Ovary (tissue), 9 donors: ENCODE data around the gene TCTA. TPM values are rescaled to one million over a fixed set of nuclear protein-coding genes. Genes with fewer than 3 reads are reported as not detected.

Experiments
- DNase-seq, 5 donors: peaks; one replicate each; pipeline ENCODE4 v3.0.0-alpha.2; 2019 to 2020
- H3K27ac ChIP-seq, 2 donors: fragments of 200-600 bp; one replicate each; pipeline versions ENCODE4 v1.5.1 to v1.8.0; 2019 to 2022
- H3K27me3 ChIP-seq: fragments of 200-600 bp; one replicate; pipeline ENCODE4 v1.8.0; 2022
- H3K36me3 ChIP-seq: fragments of 200-600 bp; sonication (generic); one replicate; pipeline ENCODE4 v1.5.1; 2019
- H3K4me1 ChIP-seq: one replicate; pipeline ENCODE4 v1.8.1; 2013; ENCODE audit warnings: mild to moderate bottlenecking, moderate library complexity; ENCODE audit not compliant: insufficient read depth
- H3K4me3 ChIP-seq: fragments of 200-600 bp; sonication (generic); one replicate; pipeline ENCODE4 v1.5.1; 2017
- H3K9me3 ChIP-seq, 2 donors: fragments of 200-600 bp in 1 of 2; sonication (generic) in 1 of 2; one replicate each; pipeline versions ENCODE4 v1.5.1 to v1.8.1; 2013 to 2019; ENCODE audit warnings: mild to moderate bottlenecking in 1 of 2, moderate library complexity in 1 of 2
- CTCF ChIP-seq, 3 donors: fragments of 450-650 bp in 2 of 3; fragments of 200-600 bp in 1 of 3; IDR thresholded peaks; one replicate each; pipeline versions ENCODE4 v1.5.1 to v1.8.0; 2016 to 2022; ENCODE audit warnings: antibody characterized with exemption in 3 of 3, mild to moderate bottlenecking in 1 of 3
- EP300 ChIP-seq: sonication (generic); formaldehyde crosslinking; IDR thresholded peaks from one replicate; pipeline ENCODE4 v1.6.1; 2017; ENCODE audit warnings: antibody characterized with exemption
- POLR2A ChIP-seq: fragments of 450-650 bp; IDR thresholded peaks from one replicate; pipeline ENCODE4 v1.6.1; 2017; ENCODE audit warnings: antibody characterized with exemption, mild to moderate bottlenecking, moderate library complexity
- WGBS, 3 donors: extraction: QIAGEN DNeasy Blood & Tissue Kit in 1 of 3; methylation state at CpG; one replicate each; pipeline versions ENCODE4 v1.1.5 to v1.1.7; 2013 to 2017; 5-methylcytosine and 5-hydroxymethylcytosine counted together
- intact Hi-C, 4 donors: fragments of 100-400 bp; cut with DNase I; formaldehyde crosslinking; loops; one replicate each; pipeline versions ENCODE4 v1.11.0 to v1.15.1; 2022 to 2023
- polyA plus RNA-seq, 2 donors: library from polyadenylated mRNA; stranded (reverse); fragments of 200-250 nt in 1 of 2; fragments of 350-450 nt in 1 of 2; fragmentation: Illumina TruSeq in 1 of 2; extraction: RNeasy Lipid Tissue Mini Kit (QIAGEN cat#74804) in 1 of 2; gene quantifications; one replicate each; pipeline ENCODE4 v1.2.3, GENCODE V29; 2013 to 2014
- total RNA-seq, 7 donors: library from RNA; depleted of rRNA in 2 of 7; stranded (reverse); fragments of >200 nt in 2 of 7; fragmentation: NEBNext Ultra II Directional in 3 of 7; extraction: Animal tissue kit (Norgen Biotek cat#: 25700) in 3 of 7; gene quantifications; one replicate each; pipeline versions ENCODE4 v1.1.0 to v1.2.4, GENCODE V29; 2016 to 2023
- donor health status: DM: no; HTN: no; CAD: no; lungs with moderate emphysema.
- donor health status: DM: no; HTN: no; CAD: no.
- donor health status: Bipolar disorder and iron deficiency.
- donor health status: DM: yes; HTN: yes; CAD: no.
- donor health status: DM: no; HTN: no; CAD: no.
- donor health status: DM: yes; HTN: yes; CAD: no.

TCTA gene
- total and polyA plus RNA-seq, 9 donors = 22.4 to 63.0 (median 29.6) TPM

DNA sequence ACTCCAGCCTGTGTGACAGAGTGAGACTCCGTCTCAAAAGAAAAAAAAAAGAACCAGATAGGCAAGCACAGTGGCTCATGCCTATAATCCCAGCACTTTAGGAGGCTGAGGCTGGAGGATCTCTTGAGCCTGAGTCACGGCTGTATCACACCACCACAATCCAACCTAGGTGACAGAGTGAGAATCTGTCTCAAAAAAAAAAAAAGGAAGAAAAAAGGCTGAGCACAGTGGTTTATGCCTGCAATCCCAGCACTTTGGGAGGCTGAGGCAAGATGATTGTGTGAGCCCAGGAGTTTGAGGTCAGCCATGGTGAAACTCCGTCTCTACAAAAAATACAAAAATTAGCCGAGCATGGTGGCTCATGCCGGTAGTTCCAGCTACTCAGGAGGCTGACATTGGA is 22.5 kb downstream of the TCTA start:
- H3K9me3 ChIP-seq = no peaks in the 10 kb centered on the region
- no peak for DNase-seq
- H3K27me3 ChIP-seq = no peaks in the 10 kb centered on the region
- no peak overlapping the region for H3K4me3 ChIP-seq
- no peaks in the 10 kb centered on the region for H3K36me3 ChIP-seq
- WGBS, 3 donors = 79 to 90% (median 82%) methylated on average over 5 of the region's 5 CpGs
- no peak for TF ChIP-seq CTCF (IDR thresholded peaks at IDR 0.05)
- no peak overlapping the region for H3K27ac ChIP-seq
- intact Hi-C loops = loop anchor here in 1 of 4 donors (10.0 kb wide), 1 partner anchor 320 kb away; no protein-coding TSS in a partner anchor
- no peaks in the 10 kb centered on the region for H3K4me1 ChIP-seq

GRCh38 chr3:49445391-49445790 is 33.2 kb downstream of the TCTA start:
- H3K4me1 ChIP-seq = no peaks in the 10 kb centered on the region
- intact Hi-C loops = loop anchor here (5.0 to 10.0 kb wide), 7 partner anchors 91 to 458 kb away; partner anchors contain the start of genes KLHDC8B (in 2 of the 4), CCDC71 (in 1 of the 4), GPX1 (in 1 of the 4) and P4HTM (in 1 of the 4)

GRCh38 chr3:49453621-49454020 is 41.4 kb downstream of the TCTA start:
- no peaks in the 10 kb centered on the region for H3K9me3 ChIP-seq
- intact Hi-C loops = no loop called here
- WGBS, 3 donors = 92 to 97% (median 94%) methylated on average over 4 of the region's 4 CpGs

More at GRCh38 chr3:49445391-49445790, 33.2 kb downstream of the TCTA start:
- Histone ChIP-seq H3K9me3 (no peaks in the 10 kb centered on the region), H3K27ac (no peak overlapping the region), H3K4me3 (no peak overlapping the region), H3K36me3 (no peaks in the 10 kb centered on the region), H3K27me3 (no peaks in the 10 kb centered on the region)
- WGBS, 3 donors = 92 to 96% (median 94%) methylated on average over 5 of the region's 5 CpGs
- no peak for DNase-seq
- no peak for TF ChIP-seq EP300
- TF ChIP-seq CTCF (IDR thresholded peaks at IDR 0.05) = no peak
- no peak for TF ChIP-seq POLR2A

GRCh38 chr3:49454458-49454857 is 42.2 kb downstream of the TCTA start:
- no peak overlapping the region for H3K27ac ChIP-seq
- no peak overlapping the region for H3K4me3 ChIP-seq
- TF ChIP-seq EP300 (no peak), POLR2A (no peak), CTCF (IDR thresholded peaks at IDR 0.05) (no peak)
- H3K27me3 ChIP-seq = no peaks in the 10 kb centered on the region
- no peak for DNase-seq
- intact Hi-C loops = no loop called here
- no peaks in the 10 kb centered on the region for H3K9me3 ChIP-seq
- H3K36me3 ChIP-seq = no peaks in the 10 kb centered on the region
- no peaks in the 10 kb centered on the region for H3K4me1 ChIP-seq
- 92 to 98% (median 94%) methylated on average over 2 of the region's 2 CpGs for WGBS, 3 donors

More at GRCh38 chr3:49453621-49454020, 41.4 kb downstream of the TCTA start:
- Histone ChIP-seq H3K27ac (no peak overlapping the region), H3K27me3 (no peaks in the 10 kb centered on the region), H3K4me3 (no peak overlapping the region), H3K36me3 (no peaks in the 10 kb centered on the region), H3K4me1 (no peaks in the 10 kb centered on the region)
- DNase-seq = no peak
- TF ChIP-seq POLR2A (no peak), EP300 (no peak), CTCF (IDR thresholded peaks at IDR 0.05) (no peak)
